Measurements from ENCODE around the gene BORCS6.

- TF ChIP-seq CTCF (IDR thresholded peaks at IDR 0.05) (no peak), SIN3A (IDR thresholded peaks at IDR 0.05; ENCODE audit: borderline replicate concordance, insufficient read depth, low read depth, low read length) (no peak), TCF7L2 (IDR thresholded peaks at IDR 0.05; ENCODE audit: low read depth, low read length) (no peak)
Observed at GRCh38 chr17:8161289-8162232, 28.4 kb downstream of the BORCS6 start.

Data from Panc1 (cell line).